ENCODE data around the gene STK10. TPM values are rescaled to one million over a fixed set of nuclear protein-coding genes. Genes with fewer than 3 reads are reported as not detected.
A peak's percentile ranks its signal among the peaks of the same experiment; 100 is the strongest.

STK10 gene
- total and polyA plus RNA-seq, 9 of the 15 experiments (the other 6 are each of a cell fraction or from before 2014, with no cell fraction given), result 0.30 to 6.7 (median 2.4) TPM

DNA sequence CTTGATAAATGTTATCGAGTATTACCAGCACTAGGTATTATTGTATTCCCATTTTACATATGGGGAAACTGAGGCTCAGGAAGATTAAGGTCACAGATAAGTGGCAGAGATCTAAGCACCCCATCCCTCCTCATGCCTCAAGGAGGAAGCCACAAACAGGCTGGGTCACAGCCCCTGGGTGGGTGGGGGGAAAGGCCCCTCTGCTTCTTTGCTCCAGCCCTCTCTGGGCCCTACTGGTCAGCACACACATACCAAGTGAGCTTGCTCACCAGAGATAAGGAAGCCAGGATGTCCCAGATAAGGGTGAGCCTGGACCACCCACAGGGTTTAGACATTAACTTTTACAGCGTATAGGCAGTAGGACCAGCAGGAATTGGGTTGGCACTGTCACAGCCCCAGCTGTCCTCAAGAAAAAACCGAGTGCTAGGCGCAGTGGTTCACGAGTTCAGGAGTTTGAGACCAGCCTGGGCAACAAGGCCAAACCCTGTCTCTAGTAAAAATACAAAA is 45.3 kb downstream of the STK10 start (continued):
- TF ChIP-seq, protein P1, sequence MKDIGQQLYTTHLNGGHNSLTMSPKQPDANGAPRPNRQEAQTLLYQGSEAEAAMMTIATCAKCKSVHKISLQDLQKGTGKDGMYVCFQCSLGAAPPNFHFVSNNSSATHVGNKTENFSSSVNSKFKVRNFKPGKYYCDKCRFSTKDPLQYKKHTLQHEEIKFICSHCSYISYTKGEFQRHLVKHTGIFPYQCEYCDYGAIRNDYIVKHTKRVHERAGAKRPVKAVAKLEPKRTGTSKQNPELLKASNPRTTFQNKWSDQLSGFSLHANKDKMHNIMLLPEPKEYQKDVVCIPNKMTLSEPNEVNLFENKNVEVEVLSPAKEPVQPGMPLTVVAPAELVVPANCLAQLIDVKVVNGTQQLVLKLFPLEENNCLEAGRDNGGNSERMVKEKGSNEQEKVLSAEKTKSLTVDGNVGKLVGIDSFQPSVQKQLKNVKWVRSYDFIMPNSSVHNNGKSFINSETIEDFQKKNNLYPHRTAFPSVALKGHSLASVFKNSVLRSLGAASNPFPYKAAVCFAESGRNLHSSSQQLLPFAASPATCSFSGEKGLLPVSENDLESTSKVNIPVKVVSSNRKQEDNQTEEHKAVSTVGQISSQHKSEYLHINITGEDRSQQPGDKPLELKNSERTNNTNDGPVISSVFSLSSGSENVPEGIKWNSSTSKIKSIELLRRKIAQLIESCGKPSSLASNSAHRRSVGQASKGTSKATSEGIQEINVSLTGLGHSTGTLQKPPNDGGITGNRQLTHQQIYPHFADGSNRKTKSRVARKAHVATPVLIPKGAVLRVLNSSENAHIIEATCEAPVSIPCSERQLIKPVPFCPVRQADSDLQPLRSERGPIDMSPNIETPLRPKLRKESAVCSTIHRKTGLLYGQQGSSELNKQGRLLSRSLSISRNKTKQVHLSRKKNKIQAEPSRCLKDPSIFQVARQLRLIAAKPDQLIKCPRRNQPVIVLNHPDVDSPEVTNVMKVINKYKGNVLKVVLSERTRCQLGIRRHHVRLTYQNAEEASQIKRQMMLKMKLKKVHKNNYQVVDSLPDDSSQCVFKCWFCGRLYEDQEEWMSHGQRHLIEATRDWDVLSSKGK (CRISPR knock-in tag; IDR thresholded peaks at IDR 0.05), result no peak
- TF ChIP-seq ZNF121 (CRISPR knock-in tag; conservative IDR thresholded peaks at IDR 0.05), result no peak
- TF ChIP-seq ZNF212 (CRISPR knock-in tag; IDR thresholded peaks at IDR 0.05), result no peak
- no peak for TF ChIP-seq SMAD2 (IDR thresholded peaks at IDR 0.05; ENCODE audit: low read depth, low read length)
- TF ChIP-seq PHF8 (IDR thresholded peaks at IDR 0.05; ENCODE audit: borderline replicate concordance, low read length), result no peak
- TF ChIP-seq POLR3A (IDR thresholded peaks at IDR 0.05; ENCODE audit: borderline replicate concordance, extremely low read depth, insufficient read depth, insufficient read length), result no peak
- TF ChIP-seq GATA2 (CRISPR knock-in tag; IDR thresholded peaks at IDR 0.05), result peak; percentile 93
- TF ChIP-seq NFIX (CRISPR knock-in tag; IDR thresholded peaks at IDR 0.05; ENCODE audit: low read depth), result no peak
- peak; percentile 81 for TF ChIP-seq NFIC (IDR thresholded peaks at IDR 0.05)
- TF ChIP-seq ZZZ3 (IDR thresholded peaks at IDR 0.05), result no peak
- TF ChIP-seq ETV1 (tag; conservative IDR thresholded peaks at IDR 0.05; ENCODE audit: low read depth), result no peak
- TF ChIP-seq RNF2 (IDR thresholded peaks at IDR 0.05), result peak; percentile 75
- TF ChIP-seq, protein P2, sequence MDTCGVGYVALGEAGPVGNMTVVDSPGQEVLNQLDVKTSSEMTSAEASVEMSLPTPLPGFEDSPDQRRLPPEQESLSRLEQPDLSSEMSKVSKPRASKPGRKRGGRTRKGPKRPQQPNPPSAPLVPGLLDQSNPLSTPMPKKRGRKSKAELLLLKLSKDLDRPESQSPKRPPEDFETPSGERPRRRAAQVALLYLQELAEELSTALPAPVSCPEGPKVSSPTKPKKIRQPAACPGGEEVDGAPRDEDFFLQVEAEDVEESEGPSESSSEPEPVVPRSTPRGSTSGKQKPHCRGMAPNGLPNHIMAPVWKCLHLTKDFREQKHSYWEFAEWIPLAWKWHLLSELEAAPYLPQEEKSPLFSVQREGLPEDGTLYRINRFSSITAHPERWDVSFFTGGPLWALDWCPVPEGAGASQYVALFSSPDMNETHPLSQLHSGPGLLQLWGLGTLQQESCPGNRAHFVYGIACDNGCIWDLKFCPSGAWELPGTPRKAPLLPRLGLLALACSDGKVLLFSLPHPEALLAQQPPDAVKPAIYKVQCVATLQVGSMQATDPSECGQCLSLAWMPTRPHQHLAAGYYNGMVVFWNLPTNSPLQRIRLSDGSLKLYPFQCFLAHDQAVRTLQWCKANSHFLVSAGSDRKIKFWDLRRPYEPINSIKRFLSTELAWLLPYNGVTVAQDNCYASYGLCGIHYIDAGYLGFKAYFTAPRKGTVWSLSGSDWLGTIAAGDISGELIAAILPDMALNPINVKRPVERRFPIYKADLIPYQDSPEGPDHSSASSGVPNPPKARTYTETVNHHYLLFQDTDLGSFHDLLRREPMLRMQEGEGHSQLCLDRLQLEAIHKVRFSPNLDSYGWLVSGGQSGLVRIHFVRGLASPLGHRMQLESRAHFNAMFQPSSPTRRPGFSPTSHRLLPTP (IDR thresholded peaks at IDR 0.05; ENCODE audit: borderline replicate concordance, extremely low read depth, insufficient read length), result no peak
- TF ChIP-seq ZEB2 (IDR thresholded peaks at IDR 0.05), result peak; percentile 45; the same call in 1 of the 2 replicates
- no peak for TF ChIP-seq PKNOX1 (IDR thresholded peaks at IDR 0.05)
- no peak for TF ChIP-seq MTF1 (CRISPR knock-in tag; IDR thresholded peaks at IDR 0.05; ENCODE audit: borderline replicate concordance)
- TF ChIP-seq TCF7L2 (IDR thresholded peaks at IDR 0.05; ENCODE audit: low read depth, low read length), result no peak
